Activated CD4-positive, alpha-beta memory T cell treated with anti-CD3 and anti-CD28 coated beads for 36 hours (primary cell): ENCODE measurements around the gene SKIC8. TPM values are rescaled to one million over a fixed set of nuclear protein-coding genes. Genes with fewer than 3 reads are reported as not detected.

ENCODE experiments used
- CTCF ChIA-PET: fragments of 350-600 bp; sonication (Branson Sonifier 250); formaldehyde crosslinking; loops from one replicate; lab custom pipeline; 2021; ENCODE audit warnings: antibody characterized with exemption, inconsistent platforms; lab: Charles Lee
- POLR2A ChIA-PET: fragments of 350-600 bp; sonication (Branson Sonifier 250); formaldehyde crosslinking; loops from one replicate; lab custom pipeline; 2021; ENCODE audit warnings: antibody characterized with exemption; lab: Charles Lee
- DNase-seq: peaks from one replicate; pipeline ENCODE4 v3.0.0-alpha.2; 2020
- H3K27ac Mint-ChIP-seq: one replicate; pipeline ENCODE4 v1.8.0; 2021; ENCODE audit warnings: mixed read lengths
- H3K27me3 Mint-ChIP-seq: one replicate; pipeline ENCODE4 v1.8.0; 2021; ENCODE audit warnings: mixed read lengths
- H3K36me3 Mint-ChIP-seq: one replicate; pipeline ENCODE4 v1.8.0; 2021; ENCODE audit warnings: mixed read lengths
- H3K4me1 Mint-ChIP-seq: one replicate; pipeline ENCODE4 v1.8.0; 2021; ENCODE audit warnings: low read depth, mixed read lengths
- H3K4me3 Mint-ChIP-seq: one replicate; pipeline ENCODE4 v1.8.0; 2021; ENCODE audit warnings: mild to moderate bottlenecking, mixed read lengths
- H3K9me3 Mint-ChIP-seq: one replicate; pipeline ENCODE4 v1.8.0; 2021; ENCODE audit warnings: mixed read lengths
- intact Hi-C: fragments of 100-400 bp; cut with micrococcal nuclease; formaldehyde crosslinking; loops from one replicate; pipeline ENCODE4 v1.15.1; 2023
- total RNA-seq, 2 experiments: library from RNA; stranded (reverse); gene quantifications; one replicate each; pipeline ENCODE4 v1.2.3, GENCODE V29; 2021

Gene SKIC8
- total RNA-seq = 10 to 100 TPM; 50.1 to 51.3 TPM

GRCh38 chr15:78299101-78299930 is at the start of gene SKIC8:
Gene SKIC8, minus strand, starts transcription at chr15:78299609. Its CDS starts 3,923 bp downstream, at chr15:78295686.
- POLR2A ChIA-PET = interaction anchor here (0.6 to 3.2 kb wide), 10 partner anchors 9 to 340 kb away, joined by 3 to 34 read pairs (median 6); partner anchors contain the start of genes DNAJA4, IREB2 and PSMA4
- intact Hi-C loops = loop anchor here (2.0 to 5.0 kb wide), 2 partner anchors 35 to 138 kb away; partner anchors contain the start of genes DNAJA4 and IREB2
- H3K27me3 Mint-ChIP-seq = no peaks in the 10 kb centered on the region
- DNase-seq = peak; percentile 94
- CTCF ChIA-PET = interaction anchor here (0.6 to 1.6 kb wide), 10 partner anchors 13 to 341 kb away, joined by 3 to 12 read pairs (median 4); partner anchors contain the start of gene DNAJA4
- peak within 1 kb of the TSS; percentile 84 for H3K27ac Mint-ChIP-seq
- H3K9me3 Mint-ChIP-seq = no peaks in the 10 kb centered on the region
- H3K4me1 Mint-ChIP-seq = peaks cover 40% of the 10 kb centered on the region
- H3K4me3 Mint-ChIP-seq = peak within 1 kb of the TSS; percentile 99
- H3K36me3 Mint-ChIP-seq = peaks cover 9% of the 10 kb centered on the region

GRCh38 chr15:78347586-78348543 is 48.5 kb upstream of the SKIC8 start:
- H3K4me3 Mint-ChIP-seq = no peak overlapping the region
- CTCF ChIA-PET = interaction anchor here (1.0 kb wide), 1 partner anchor 75 kb away, joined by 3 read pairs; no protein-coding TSS in a partner anchor

DNA sequence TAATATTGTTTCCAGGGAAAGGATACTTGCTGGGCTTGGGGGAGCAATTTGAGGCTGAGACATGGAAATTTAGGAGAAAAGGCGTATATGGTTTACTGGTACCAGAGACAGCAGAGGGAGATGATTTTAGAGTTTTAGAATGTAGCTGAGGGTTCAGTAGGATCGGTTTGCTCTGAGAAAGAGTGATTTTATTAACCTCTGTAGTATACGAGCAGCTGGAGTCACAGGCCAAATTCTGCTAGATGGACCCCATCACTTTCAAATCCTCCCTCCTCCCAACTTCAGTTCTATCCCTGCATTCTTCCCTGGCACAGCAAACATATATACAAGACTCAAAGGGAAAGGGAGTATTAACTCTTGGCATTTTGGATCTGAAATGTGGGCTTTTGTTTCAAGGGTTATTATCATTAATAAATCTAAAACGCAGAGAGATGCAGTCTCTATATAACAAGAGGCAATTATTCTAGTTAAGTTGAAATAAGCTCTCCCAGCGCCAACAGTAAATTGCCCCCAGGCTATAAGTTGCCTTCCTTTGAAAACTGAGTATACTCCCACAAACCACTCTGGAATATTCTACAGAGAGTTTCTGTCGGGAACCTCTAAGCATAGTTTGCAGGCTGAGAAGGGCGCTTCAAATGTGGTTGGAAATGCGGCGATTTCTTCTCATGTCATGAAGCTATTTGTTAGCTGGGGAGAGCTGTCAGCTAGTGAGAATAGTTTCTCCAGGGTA is 46.2 kb upstream of the SKIC8 start:
- Mint-ChIP-seq H3K4me1 (no peaks in the 10 kb centered on the region), H3K9me3 (no peaks in the 10 kb centered on the region), H3K36me3 (no peaks in the 10 kb centered on the region), H3K4me3 (no peak overlapping the region), H3K27ac (no peak overlapping the region), H3K27me3 (peaks cover 34% of the 10 kb centered on the region)
- ChIA-PET CTCF (no interaction called here), POLR2A (no interaction called here)
- intact Hi-C loops = no loop called here
- no peak for DNase-seq

More at GRCh38 chr15:78347586-78348543, 48.5 kb upstream of the SKIC8 start:
- intact Hi-C loops = no loop called here
- POLR2A ChIA-PET = no interaction called here
- DNase-seq = no peak
- Mint-ChIP-seq H3K27me3 (peaks cover 17% of the 10 kb centered on the region), H3K27ac (no peak overlapping the region), H3K9me3 (no peaks in the 10 kb centered on the region), H3K4me1 (no peaks in the 10 kb centered on the region), H3K36me3 (no peaks in the 10 kb centered on the region)

DNA sequence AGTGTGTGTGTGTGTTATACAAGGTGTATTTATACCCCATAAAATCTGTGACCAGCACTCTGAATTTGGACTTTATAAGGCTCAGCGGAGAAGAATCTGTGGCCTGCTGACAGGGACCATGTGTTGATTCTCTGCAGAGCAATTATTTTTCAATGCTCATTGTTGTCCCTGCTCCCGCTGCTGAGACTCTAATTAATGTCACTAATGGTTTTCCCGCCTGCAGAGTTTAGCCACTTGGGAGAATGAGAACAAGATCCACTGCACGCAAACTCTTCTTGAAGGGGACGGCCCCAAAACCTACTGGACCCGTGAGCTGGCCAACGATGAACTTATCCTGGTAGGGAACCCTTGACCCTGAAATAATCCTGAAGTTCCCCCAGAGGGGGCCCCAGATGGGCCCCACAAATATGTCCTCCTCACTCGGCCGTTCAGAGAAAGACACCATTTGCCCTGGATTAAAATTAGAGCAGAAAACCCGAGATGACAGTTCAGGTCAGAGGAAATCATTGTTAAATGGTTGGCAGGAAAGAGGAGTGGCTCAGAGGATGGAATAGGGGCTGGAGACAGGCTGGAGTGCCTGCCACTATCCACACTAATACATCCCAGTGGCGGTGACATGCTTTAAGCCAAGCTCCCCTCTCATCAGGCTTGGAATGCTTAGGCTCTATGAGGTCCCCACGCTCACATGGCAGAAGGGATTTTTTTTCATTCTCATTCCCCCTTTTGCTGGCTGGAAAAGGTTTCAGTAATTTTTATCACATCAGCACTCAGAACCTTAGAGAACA is 44.1 kb upstream of the SKIC8 start:
- Mint-ChIP-seq H3K9me3 (no peaks in the 10 kb centered on the region), H3K4me3 (no peak overlapping the region), H3K27ac (no peak overlapping the region), H3K36me3 (no peaks in the 10 kb centered on the region), H3K4me1 (peaks cover 3% of the 10 kb centered on the region), H3K27me3 (peaks cover 52% of the 10 kb centered on the region)
- no peak for DNase-seq
- ChIA-PET POLR2A (no interaction called here), CTCF (no interaction called here)
- intact Hi-C loops = no loop called here

- no peak for DNase-seq
- Mint-ChIP-seq H3K4me3 (no peak overlapping the region), H3K4me1 (peaks cover 3% of the 10 kb centered on the region), H3K27ac (no peak overlapping the region), H3K27me3 (peaks cover 51% of the 10 kb centered on the region), H3K36me3 (no peaks in the 10 kb centered on the region), H3K9me3 (no peaks in the 10 kb centered on the region)
- intact Hi-C loops = no loop called here
- ChIA-PET CTCF (no interaction called here), POLR2A (no interaction called here)
Measured at GRCh38 chr15:78342021-78342420, 42.6 kb upstream of the SKIC8 start.

- Mint-ChIP-seq H3K4me3 (no peak overlapping the region), H3K4me1 (peaks cover 3% of the 10 kb centered on the region), H3K9me3 (no peaks in the 10 kb centered on the region), H3K27me3 (peaks cover 48% of the 10 kb centered on the region), H3K36me3 (no peaks in the 10 kb centered on the region), H3K27ac (no peak overlapping the region)
- POLR2A ChIA-PET = no interaction called here
- DNase-seq = no peak
- intact Hi-C loops = no loop called here
- CTCF ChIA-PET = no interaction called here
Measured at GRCh38 chr15:78341057-78341987, 41.9 kb upstream of the SKIC8 start.

DNA sequence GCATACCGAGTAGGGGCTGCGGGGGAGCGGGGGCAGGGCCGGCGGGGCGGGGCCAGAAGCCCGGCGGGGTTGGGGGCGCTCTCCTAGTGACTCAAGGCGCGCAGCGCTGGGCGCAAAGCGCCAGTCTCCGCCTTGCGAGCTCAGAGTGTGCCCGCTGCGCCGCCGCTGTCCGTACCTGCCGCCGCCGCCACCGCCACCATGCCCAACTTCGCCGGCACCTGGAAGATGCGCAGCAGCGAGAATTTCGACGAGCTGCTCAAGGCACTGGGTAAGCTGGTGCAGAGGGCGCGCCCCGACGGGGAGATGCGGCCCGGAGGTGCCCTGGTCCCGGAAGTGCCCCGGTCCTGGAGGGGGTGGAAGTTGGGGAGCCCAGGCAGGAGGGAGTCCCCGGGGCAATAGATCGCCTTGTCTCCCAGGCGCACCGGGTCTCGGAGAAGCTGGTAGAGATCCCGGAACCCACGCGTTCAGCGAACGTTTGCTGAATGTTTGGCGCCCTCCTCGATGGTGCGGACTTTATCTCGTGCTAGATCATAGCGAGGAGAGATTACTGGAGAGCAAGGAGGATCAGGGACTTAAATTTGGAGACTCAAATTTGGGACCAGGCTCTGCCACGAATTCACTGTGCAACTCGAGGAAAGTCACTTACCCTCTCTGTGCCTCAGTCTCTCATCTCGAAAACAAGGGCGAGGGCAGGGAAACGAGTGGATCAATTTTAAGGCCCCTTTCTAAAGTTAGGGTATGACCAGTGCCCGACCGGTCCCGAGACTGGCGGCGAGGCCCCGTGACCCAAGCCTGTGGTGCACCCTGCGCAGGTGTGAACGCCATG is 41.0 kb upstream of the SKIC8 start, which contains the start of gene CRABP1:
TSS of gene CRABP1 (plus strand) at position 123 of the 826 bp plus-strand sequence. CDS start at position 199, 76 bp downstream.
- H3K4me1 Mint-ChIP-seq = peaks cover 3% of the 10 kb centered on the region

GRCh38 chr15:78339559-78339958 is 40.1 kb upstream of the SKIC8 start:
- Mint-ChIP-seq H3K4me3 (no peak overlapping the region), H3K36me3 (no peaks in the 10 kb centered on the region), H3K4me1 (peaks cover 3% of the 10 kb centered on the region), H3K9me3 (no peaks in the 10 kb centered on the region), H3K27me3 (peaks cover 43% of the 10 kb centered on the region), H3K27ac (no peak overlapping the region)
- CTCF ChIA-PET = interaction anchor here (1.2 kb wide), 1 partner anchor 83 kb away, joined by 4 read pairs; no protein-coding TSS in a partner anchor
- intact Hi-C loops = no loop called here
- DNase-seq = no peak
- POLR2A ChIA-PET = no interaction called here

More for the DNA sequence above, 41.0 kb upstream of the SKIC8 start, which contains the start of gene CRABP1:
- no peaks in the 10 kb centered on the region for H3K9me3 Mint-ChIP-seq
- H3K27me3 Mint-ChIP-seq = peaks cover 46% of the 10 kb centered on the region
- ChIA-PET POLR2A (no interaction called here), CTCF (no interaction called here)
- intact Hi-C loops = no loop called here
- no peak within 1 kb of the TSS for H3K4me3 Mint-ChIP-seq
- H3K36me3 Mint-ChIP-seq = no peaks in the 10 kb centered on the region
- no peak within 1 kb of the TSS for H3K27ac Mint-ChIP-seq
- no peak for DNase-seq

GRCh38 chr15:78338781-78339180 is 39.4 kb upstream of the SKIC8 start:
- no peak overlapping the region for H3K4me3 Mint-ChIP-seq
- H3K9me3 Mint-ChIP-seq = no peaks in the 10 kb centered on the region
- H3K4me1 Mint-ChIP-seq = peaks cover 3% of the 10 kb centered on the region
- CTCF ChIA-PET = interaction anchor here (1.2 kb wide), 1 partner anchor 84 kb away, joined by 4 read pairs; no protein-coding TSS in a partner anchor
- no peak for DNase-seq
- H3K36me3 Mint-ChIP-seq = no peaks in the 10 kb centered on the region
- POLR2A ChIA-PET = no interaction called here
- no peak overlapping the region for H3K27ac Mint-ChIP-seq
- H3K27me3 Mint-ChIP-seq = peaks cover 43% of the 10 kb centered on the region
- intact Hi-C loops = no loop called here
